SKM-1 (cell line): ENCODE measurements around the gene WFDC1.

ENCODE experiments used
- DNase-seq: peaks from one replicate; lab custom pipeline; 2025; ENCODE audit not compliant: unreplicated experiment; lab: John Stamatoyannopoulos, UW

The WFDC1 gene

GRCh38 chr16:84294531-84295142 lies at the start of gene WFDC1:
WFDC1 (plus strand) TSS chr16:84294878; CDS start chr16:84294972, 94 bp downstream.
- DNase-seq = no peak

- DNase-seq = no peak
Observed at GRCh38 chr16:84245956-84246678, 48.6 kb upstream of the WFDC1 start.

GRCh38 chr16:84246679-84247077 lies 48.0 kb upstream of the WFDC1 start:
- DNase-seq = peak; percentile 19

- no peak for DNase-seq
Observed at GRCh38 chr16:84247331-84247730, 47.3 kb upstream of the WFDC1 start.

- no peak for DNase-seq
Observed at GRCh38 chr16:84247844-84248243, 46.8 kb upstream of the WFDC1 start.

GRCh38 chr16:84252184-84252583 lies 42.5 kb upstream of the WFDC1 start:
- no peak for DNase-seq

- no peak for DNase-seq
Observed at GRCh38 chr16:84253173-84253572, 41.5 kb upstream of the WFDC1 start.

GRCh38 chr16:84254062-84254461 lies 40.6 kb upstream of the WFDC1 start:
- DNase-seq = no peak

- no peak for DNase-seq
Observed at GRCh38 chr16:84255050-84255810, 39.4 kb upstream of the WFDC1 start.

- no peak for DNase-seq
Observed at GRCh38 chr16:84258266-84258665, 36.4 kb upstream of the WFDC1 start.

- no peak for DNase-seq
Observed at GRCh38 chr16:84259691-84260090, 35.0 kb upstream of the WFDC1 start.

GRCh38 chr16:84260766-84261554 lies 33.7 kb upstream of the WFDC1 start:
- DNase-seq = no peak

GRCh38 chr16:84262031-84262430 lies 32.6 kb upstream of the WFDC1 start:
- DNase-seq = no peak

GRCh38 chr16:84262939-84263338 lies 31.7 kb upstream of the WFDC1 start:
- DNase-seq = no peak

- peak; percentile 38 for DNase-seq
Observed at GRCh38 chr16:84266451-84266850, 28.2 kb upstream of the WFDC1 start.

GRCh38 chr16:84267380-84267779 lies 27.3 kb upstream of the WFDC1 start:
- no peak for DNase-seq

GRCh38 chr16:84268291-84269040 lies 26.2 kb upstream of the WFDC1 start:
- no peak for DNase-seq

- no peak for DNase-seq
Observed at GRCh38 chr16:84270071-84270470, 24.6 kb upstream of the WFDC1 start.

- DNase-seq = no peak
Observed at GRCh38 chr16:84270531-84270930, 24.1 kb upstream of the WFDC1 start.

GRCh38 chr16:84271037-84271436 lies 23.6 kb upstream of the WFDC1 start:
- no peak for DNase-seq

GRCh38 chr16:84271866-84272265 lies 22.8 kb upstream of the WFDC1 start:
- DNase-seq = no peak
